Esophagus (tissue), 2 donors: ENCODE measurements around the gene CAMK1D. TPM values are rescaled to one million over a fixed set of nuclear protein-coding genes. Genes with fewer than 3 reads are reported as not detected.
"Not testable (repeated sequence)": the region's sequence is repeated elsewhere in the genome, so short reads cannot be mapped to it uniquely, and the experiment has no call there.

Experiments
- H3K27ac ChIP-seq, 2 donors: one replicate each; pipeline ENCODE4 v1.5.1; 2013; ENCODE audit warnings: low read depth in 2 of 2, mild to moderate bottlenecking in 2 of 2, inconsistent platforms in 1 of 2, low read length in 1 of 2, moderate library complexity in 1 of 2
- H3K27me3 ChIP-seq, 2 donors: one replicate each; pipeline ENCODE4 v1.6.1; 2013; ENCODE audit warnings: low read length in 2 of 2, control low read depth in 1 of 2, mild to moderate bottlenecking in 1 of 2; ENCODE audit not compliant: insufficient read depth in 2 of 2, control insufficient read depth in 1 of 2
- H3K36me3 ChIP-seq, 2 donors: one replicate each; pipeline ENCODE4 v1.6.1; 2013; ENCODE audit warnings: low read length in 1 of 2; ENCODE audit not compliant: control insufficient read depth in 2 of 2, insufficient read depth in 2 of 2
- H3K4me1 ChIP-seq, 2 donors: one replicate each; pipeline ENCODE4 v1.6.1; 2013; ENCODE audit warnings: low read length in 1 of 2; ENCODE audit not compliant: control insufficient read depth in 2 of 2, insufficient read depth in 2 of 2
- H3K4me3 ChIP-seq, 2 donors: one replicate each; pipeline ENCODE4 v1.5.1; 2013; ENCODE audit warnings: low read length in 2 of 2, mild to moderate bottlenecking in 2 of 2, low read depth in 1 of 2, moderate library complexity in 1 of 2
- H3K9me3 ChIP-seq, 2 donors: one replicate each; pipeline ENCODE4 v1.6.1; 2013; ENCODE audit warnings: mild to moderate bottlenecking in 2 of 2, low read depth in 1 of 2, low read length in 1 of 2, moderate library complexity in 1 of 2; ENCODE audit not compliant: control insufficient read depth in 2 of 2, insufficient read depth in 1 of 2
- WGBS, 2 donors: extraction: QIAGEN DNeasy Blood & Tissue Kit; methylation state at CpG; one replicate each; pipeline ENCODE4 v1.1.7; 2013; 5-methylcytosine and 5-hydroxymethylcytosine counted together
- polyA plus RNA-seq, 2 donors: library from polyadenylated mRNA; stranded (reverse); fragments of 200-250 nt; gene quantifications; one replicate each; pipeline ENCODE4 v1.2.3, GENCODE V29; 2013
- donor health status: healthy with polysubstance abuse.
- donor health status: Bipolar disorder and iron deficiency.

The CAMK1D gene
- polyA plus RNA-seq, 2 donors: 5.4 to 5.6 TPM

GRCh38 chr10:12717981-12718707, 368.8 kb downstream of the CAMK1D start:
- Histone ChIP-seq H3K4me3 (no peak overlapping the region), H3K27ac (peak overlapping the region; percentile 9 to 43)
- 43 to 68% methylated on average over 12 of the region's 12 CpGs for WGBS, 2 donors

DNA sequence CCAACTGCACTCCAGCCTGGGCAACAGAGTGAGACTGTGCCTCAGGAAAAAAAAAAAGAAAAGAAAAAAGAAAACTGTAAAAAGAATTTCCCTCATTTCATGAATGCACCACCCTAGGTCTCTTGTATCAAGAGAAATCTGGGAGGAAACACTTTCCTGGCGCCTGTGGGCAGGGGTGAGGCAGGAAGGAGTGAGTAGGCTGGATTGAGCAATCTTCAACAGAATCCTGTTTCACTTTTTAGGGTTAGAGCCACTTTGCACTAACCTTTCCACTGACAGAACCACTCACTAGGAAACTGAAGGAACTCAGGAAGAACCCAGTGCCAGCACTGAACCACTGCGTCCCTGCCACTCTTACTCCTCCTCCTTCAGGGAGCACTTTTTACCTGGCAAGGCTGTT, 370.0 kb downstream of the CAMK1D start:
- WGBS, 2 donors: 47 to 62% methylated on average over 2 of the region's 2 CpGs
- H3K27me3 ChIP-seq: no peaks in the 10 kb centered on the region
- peak overlapping the region; percentile 22 to 73 for H3K27ac ChIP-seq

More at GRCh38 chr10:12717981-12718707, 368.8 kb downstream of the CAMK1D start:
- no peaks in the 10 kb centered on the region for H3K27me3 ChIP-seq
- H3K36me3 ChIP-seq: no peaks in the 10 kb centered on the region
- H3K4me1 ChIP-seq: peaks cover 0 to 8% of the 10 kb centered on the region in 2 donors
- no peaks in the 10 kb centered on the region for H3K9me3 ChIP-seq

GRCh38 chr10:12720217-12720981, 371.1 kb downstream of the CAMK1D start:
- Histone ChIP-seq H3K4me1 (peaks cover 0 to 8% of the 10 kb centered on the region in 2 donors), H3K27ac (peak overlapping the region; percentile 9 to 79), H3K4me3 (no peak overlapping the region), H3K27me3 (no peaks in the 10 kb centered on the region), H3K36me3 (no peaks in the 10 kb centered on the region), H3K9me3 (no peaks in the 10 kb centered on the region)
- 39 to 53% methylated on average over 9 of the region's 9 CpGs for WGBS, 2 donors

More for the DNA sequence above, 370.0 kb downstream of the CAMK1D start:
- Histone ChIP-seq H3K4me1 (peaks cover 0 to 8% of the 10 kb centered on the region in 2 donors), H3K36me3 (no peaks in the 10 kb centered on the region), H3K4me3 (no peak overlapping the region), H3K9me3 (no peaks in the 10 kb centered on the region)

DNA sequence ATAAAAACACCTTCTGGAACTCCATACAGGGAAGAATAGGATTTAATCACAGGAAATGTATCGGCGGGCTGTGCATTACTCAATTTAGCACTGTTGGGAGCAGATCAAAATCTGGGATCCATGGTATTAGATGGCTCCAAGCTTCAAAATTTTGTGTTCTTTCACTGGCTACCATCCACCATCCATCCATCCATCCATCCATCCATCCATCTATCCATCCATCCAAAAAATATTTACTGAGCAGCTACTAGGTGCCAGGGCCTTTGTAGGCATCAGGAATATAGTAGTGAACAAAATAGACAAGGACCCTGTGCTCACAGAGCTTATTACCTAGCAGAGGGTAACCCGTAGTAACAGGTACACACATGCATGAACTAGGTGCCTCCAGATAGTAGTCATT, 372.0 kb downstream of the CAMK1D start:
- peaks cover 0 to 8% of the 10 kb centered on the region in 2 donors for H3K4me1 ChIP-seq
- H3K27me3 ChIP-seq: no peaks in the 10 kb centered on the region
- no peak overlapping the region for H3K4me3 ChIP-seq
- 86 to 88% methylated on average over 3 of the region's 3 CpGs for WGBS, 2 donors
- no peak overlapping the region for H3K27ac ChIP-seq
- H3K9me3 ChIP-seq: no peaks in the 10 kb centered on the region
- no peaks in the 10 kb centered on the region for H3K36me3 ChIP-seq

- H3K4me1 ChIP-seq: peaks cover 3 to 10% of the 10 kb centered on the region in 2 donors
- no peak overlapping the region for H3K4me3 ChIP-seq
- no peaks in the 10 kb centered on the region for H3K36me3 ChIP-seq
- no peaks in the 10 kb centered on the region for H3K27me3 ChIP-seq
- WGBS, 2 donors: 66 to 78% methylated on average over 4 of the region's 4 CpGs
- H3K27ac ChIP-seq: no peak overlapping the region
- no peaks in the 10 kb centered on the region for H3K9me3 ChIP-seq
Measured at GRCh38 chr10:12723220-12723619, 373.9 kb downstream of the CAMK1D start.

- WGBS, 2 donors: 74 to 77% methylated on average over 10 of the region's 10 CpGs
- H3K27me3 ChIP-seq: no peaks in the 10 kb centered on the region
- H3K9me3 ChIP-seq: no peaks in the 10 kb centered on the region
- peaks cover 3% of the 10 kb centered on the region in 2 donors for H3K4me1 ChIP-seq
- H3K4me3 ChIP-seq: no peak overlapping the region
- H3K36me3 ChIP-seq: no peaks in the 10 kb centered on the region
- H3K27ac ChIP-seq: no peak overlapping the region
Measured at GRCh38 chr10:12724807-12725579, 375.6 kb downstream of the CAMK1D start.

DNA sequence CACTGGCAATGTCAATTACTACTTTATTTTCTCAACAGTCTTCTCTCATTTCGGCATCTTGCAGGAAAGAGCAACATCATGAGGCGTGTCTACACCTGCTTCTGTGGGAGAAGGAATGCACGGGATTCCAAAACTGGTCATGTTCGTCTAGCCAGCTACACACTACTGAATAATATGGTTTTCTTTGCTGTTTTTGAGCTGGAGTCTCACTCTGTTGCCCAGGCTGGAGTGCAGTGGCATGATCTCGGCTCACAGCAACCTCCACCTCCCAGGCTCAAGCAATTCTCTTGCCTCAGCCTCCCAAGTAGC, 376.2 kb downstream of the CAMK1D start:
- not testable (repeated sequence) for H3K4me1 ChIP-seq, H3K4me3 ChIP-seq, H3K36me3 ChIP-seq, H3K27ac ChIP-seq, H3K27me3 ChIP-seq, H3K9me3 ChIP-seq
- WGBS, 2 donors: 56 to 82% methylated on average over 5 of the region's 5 CpGs

GRCh38 chr10:12726971-12727831, 377.9 kb downstream of the CAMK1D start:
- H3K9me3 ChIP-seq: no peaks in the 10 kb centered on the region
- H3K36me3 ChIP-seq: no peaks in the 10 kb centered on the region
- H3K27me3 ChIP-seq: no peaks in the 10 kb centered on the region
- 52 to 64% methylated on average over 19 of the region's 19 CpGs for WGBS, 2 donors
- H3K27ac ChIP-seq: peak overlapping the region; percentile 55 to 77
- H3K4me3 ChIP-seq: no peak overlapping the region
- peaks cover 2 to 3% of the 10 kb centered on the region in 2 donors for H3K4me1 ChIP-seq

DNA sequence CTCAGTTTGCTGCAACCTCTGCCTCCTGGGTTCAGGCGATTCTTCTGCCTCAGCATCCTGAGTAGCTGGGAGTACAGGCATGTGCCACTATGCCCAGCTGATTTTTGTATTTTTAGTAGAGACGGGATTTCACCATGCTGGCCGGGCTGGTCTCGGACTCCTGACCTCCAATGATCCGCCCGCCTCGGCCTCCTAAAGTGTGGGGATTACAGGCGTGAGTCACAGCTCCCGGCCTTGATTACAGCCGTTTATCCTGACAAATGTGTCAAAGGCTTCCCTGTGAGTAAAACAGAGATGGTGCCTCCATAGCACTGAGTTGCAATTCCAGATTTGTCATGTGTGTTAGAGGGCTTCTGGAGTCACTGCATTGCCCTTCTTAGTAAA, 378.5 kb downstream of the CAMK1D start:
- Histone ChIP-seq H3K27ac (peak overlapping the region; percentile 11 to 43), H3K27me3 (no peaks in the 10 kb centered on the region), H3K36me3 (no peaks in the 10 kb centered on the region), H3K9me3 (no peaks in the 10 kb centered on the region), H3K4me3 (no peak overlapping the region), H3K4me1 (peaks cover 2 to 3% of the 10 kb centered on the region in 2 donors)
- WGBS, 2 donors: 38 to 44% methylated on average over 10 of the region's 10 CpGs
